Neural progenitor cell (in vitro differentiated cells): ENCODE results near the gene RASL10A. TPM values are rescaled to one million over a fixed set of nuclear protein-coding genes. Genes with fewer than 3 reads are reported as not detected.

Experiments used
- DNase-seq: peaks from one replicate; pipeline ENCODE4 v3.0.0-alpha.2; 2016; ENCODE audit warnings: low spot score
- H2AFZ ChIP-seq: fragments of 200-600 bp; sonication (generic); replicated peaks from 2 replicates; pipeline ENCODE4 v1.6.1; 2016; ENCODE audit warnings: antibody characterized with exemption
- H3F3A ChIP-seq: fragments of 200-600 bp; sonication (generic); 2 replicates; pipeline ENCODE4 v1.6.1; 2016; ENCODE audit warnings: antibody characterized with exemption, low read depth
- H3K27ac ChIP-seq: fragments of 200-600 bp; sonication (generic); 2 replicates; pipeline ENCODE4 v1.5.1; 2016; ENCODE audit warnings: mild to moderate bottlenecking
- H3K27me3 ChIP-seq: fragments of 200-600 bp; sonication (generic); 2 replicates; pipeline ENCODE4 v1.6.1; 2016; ENCODE audit warnings: mild to moderate bottlenecking, moderate library complexity
- H3K36me3 ChIP-seq: fragments of 200-600 bp; sonication (generic); 2 replicates; pipeline ENCODE4 v1.5.1; 2016
- H3K4me1 ChIP-seq: fragments of 200-600 bp; sonication (generic); 2 replicates; pipeline ENCODE4 v1.6.1; 2016; ENCODE audit warnings: mixed run types
- H3K4me2 ChIP-seq: fragments of 200-600 bp; sonication (generic); 2 replicates; pipeline ENCODE4 v1.6.1; 2016
- H3K4me3 ChIP-seq: fragments of 200-600 bp; sonication (generic); 2 replicates; pipeline ENCODE4 v1.5.1; 2016
- H3K79me2 ChIP-seq: fragments of 200-600 bp; sonication (generic); 2 replicates; pipeline ENCODE4 v1.6.1; 2016; ENCODE audit warnings: low read depth
- H3K9ac ChIP-seq: fragments of 200-600 bp; sonication (generic); 2 replicates; pipeline ENCODE4 v1.6.1; 2016
- H3K9me3 ChIP-seq: fragments of 200-600 bp; sonication (generic); 2 replicates; pipeline ENCODE4 v1.5.1; 2016; ENCODE audit warnings: low read depth
- H4K20me1 ChIP-seq: fragments of 200-600 bp; sonication (generic); 2 replicates; pipeline ENCODE4 v1.6.1; 2016; ENCODE audit warnings: low read depth
- H3K27ac Mint-ChIP-seq: 3 replicates; pipeline ENCODE4 v1.8.0; 2021; ENCODE audit warnings: mixed read lengths
- H3K27me3 Mint-ChIP-seq: 2 replicates; pipeline ENCODE4 v1.8.0; 2022; ENCODE audit warnings: low read depth, mild to moderate bottlenecking, inconsistent platforms, moderate library complexity, mixed read lengths; ENCODE audit not compliant: insufficient read depth
- H3K36me3 Mint-ChIP-seq: 3 replicates; pipeline ENCODE4 v1.8.0; 2021; ENCODE audit warnings: mixed read lengths
- H3K4me1 Mint-ChIP-seq: 3 replicates; pipeline ENCODE4 v1.8.0; 2021; ENCODE audit warnings: mixed read lengths
- H3K4me3 Mint-ChIP-seq: 3 replicates; pipeline ENCODE4 v1.8.0; 2021; ENCODE audit warnings: mild to moderate bottlenecking, moderate library complexity, mixed read lengths
- H3K9me3 Mint-ChIP-seq: 3 replicates; pipeline ENCODE4 v1.8.0; 2020; ENCODE audit warnings: mixed read lengths
- EZH2 ChIP-seq: fragments of 200-600 bp; sonication (generic); IDR thresholded peaks from 2 replicates; pipeline ENCODE4 v1.6.1; 2017; ENCODE audit warnings: antibody characterized with exemption, mild to moderate bottlenecking, moderate library complexity
- EZH2phosphoT487 ChIP-seq: fragments of 200-600 bp; sonication (generic); IDR thresholded peaks from 2 replicates; pipeline ENCODE4 v1.6.1; 2017; ENCODE audit warnings: antibody characterized with exemption
- total RNA-seq: library from RNA; depleted of rRNA; stranded (reverse); fragments of >200 nt; gene quantifications from 2 replicates; pipeline ENCODE4 v1.2.3, GENCODE V29; 2015; ENCODE audit warnings: low replicate concordance
- TF ChIP-seq, protein P1 (sequence below): fragments of 200-600 bp; sonication (generic); IDR thresholded peaks from 2 replicates; pipeline ENCODE4 v1.5.1; 2017; ENCODE audit warnings: antibody characterized with exemption, mild to moderate bottlenecking

The RASL10A gene
- total RNA-seq, 1 donor from 2014 or later: 0.26 TPM

DNA sequence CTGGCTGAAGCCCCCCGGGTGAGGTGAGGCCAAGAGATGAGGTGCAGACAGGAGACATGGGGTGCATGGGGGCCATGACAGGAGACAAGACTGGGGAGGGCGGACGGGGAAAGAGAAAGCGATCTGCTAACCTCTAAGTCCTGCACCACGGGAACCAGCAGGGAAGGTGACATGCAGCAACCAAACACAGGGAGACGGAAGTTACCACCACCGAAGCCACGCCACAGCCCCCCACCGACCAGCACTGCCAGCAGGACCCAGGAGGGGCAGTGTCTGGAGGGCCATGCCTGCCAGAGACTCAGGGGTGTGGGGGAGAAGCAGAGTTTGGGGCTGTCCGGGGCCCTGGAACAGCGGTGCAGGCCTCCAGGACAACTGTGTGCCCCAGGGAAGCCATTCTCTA lies 14.1 kb upstream of the RASL10A start:
- Mint-ChIP-seq H3K9me3 (no peaks in the 10 kb centered on the region), H3K36me3 (peaks cover 10% of the 10 kb centered on the region)

DNA sequence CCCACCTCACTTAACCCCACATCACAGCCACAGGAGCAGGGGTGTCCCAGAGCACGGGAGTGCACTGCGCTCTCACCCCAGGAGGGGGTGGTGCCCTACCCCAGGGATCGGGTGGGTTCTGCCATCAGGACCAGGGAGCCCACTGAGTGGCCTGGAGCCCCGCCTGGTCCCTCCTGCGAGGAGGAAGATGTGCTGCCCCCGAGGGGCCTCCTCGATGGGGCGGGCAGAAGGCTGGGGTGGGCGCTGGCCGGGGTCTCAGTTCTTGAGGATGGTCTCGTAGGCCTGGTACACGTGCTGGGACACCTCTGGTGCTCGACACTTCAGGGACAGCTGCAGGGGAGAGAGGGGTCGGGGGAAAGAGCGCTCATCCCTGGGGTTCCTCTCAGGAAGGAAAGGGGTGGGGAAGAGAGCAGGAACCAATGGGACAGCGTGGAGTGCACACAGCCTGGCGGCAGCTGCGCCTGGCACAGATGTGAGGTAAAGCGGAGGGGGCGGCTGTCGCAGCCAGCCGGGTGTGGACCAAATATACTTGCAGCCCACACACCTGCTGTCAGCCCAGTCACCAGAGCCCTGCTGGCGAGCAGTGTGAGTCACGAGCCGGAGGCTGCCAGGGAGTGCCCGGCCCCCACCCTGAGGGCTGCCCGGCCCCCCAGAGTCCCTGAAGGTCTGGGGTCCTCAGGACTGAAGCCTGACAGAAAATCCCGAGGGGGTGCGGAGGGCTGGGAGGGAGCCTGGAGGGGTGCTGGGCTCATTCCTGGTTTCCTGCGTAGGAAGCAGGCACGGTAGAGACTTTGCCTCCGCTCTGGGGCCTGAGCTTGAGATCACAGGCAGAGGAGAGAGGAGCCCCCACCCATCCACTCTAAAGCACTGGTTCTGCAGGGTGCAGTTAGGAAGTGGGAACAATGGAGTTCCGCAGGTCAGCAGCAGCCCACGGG lies 13.3 kb upstream of the RASL10A start:
- Mint-ChIP-seq H3K9me3 (no peaks in the 10 kb centered on the region), H3K27me3 (no peaks in the 10 kb centered on the region)
- DNase-seq: no peak

More for the DNA sequence above, 14.1 kb upstream of the RASL10A start:
- Mint-ChIP-seq H3K27ac (no peak overlapping the region), H3K4me1 (peaks cover 2% of the 10 kb centered on the region), H3K27me3 (no peaks in the 10 kb centered on the region), H3K4me3 (peak overlapping the region; percentile 36)
- H3K4me3 ChIP-seq: no peak overlapping the region
- H3K27ac ChIP-seq: no peak overlapping the region
- H3K9ac ChIP-seq: no peak overlapping the region
- no peaks in the 10 kb centered on the region for H3K27me3 ChIP-seq
- H3K36me3 ChIP-seq: no peaks in the 10 kb centered on the region
- no peak overlapping the region for H3K4me2 ChIP-seq
- no peaks in the 10 kb centered on the region for H3K79me2 ChIP-seq
- H3K4me1 ChIP-seq: no peaks in the 10 kb centered on the region
- TF ChIP-seq EZH2phosphoT487: no peak
- TF ChIP-seq, protein P1, sequence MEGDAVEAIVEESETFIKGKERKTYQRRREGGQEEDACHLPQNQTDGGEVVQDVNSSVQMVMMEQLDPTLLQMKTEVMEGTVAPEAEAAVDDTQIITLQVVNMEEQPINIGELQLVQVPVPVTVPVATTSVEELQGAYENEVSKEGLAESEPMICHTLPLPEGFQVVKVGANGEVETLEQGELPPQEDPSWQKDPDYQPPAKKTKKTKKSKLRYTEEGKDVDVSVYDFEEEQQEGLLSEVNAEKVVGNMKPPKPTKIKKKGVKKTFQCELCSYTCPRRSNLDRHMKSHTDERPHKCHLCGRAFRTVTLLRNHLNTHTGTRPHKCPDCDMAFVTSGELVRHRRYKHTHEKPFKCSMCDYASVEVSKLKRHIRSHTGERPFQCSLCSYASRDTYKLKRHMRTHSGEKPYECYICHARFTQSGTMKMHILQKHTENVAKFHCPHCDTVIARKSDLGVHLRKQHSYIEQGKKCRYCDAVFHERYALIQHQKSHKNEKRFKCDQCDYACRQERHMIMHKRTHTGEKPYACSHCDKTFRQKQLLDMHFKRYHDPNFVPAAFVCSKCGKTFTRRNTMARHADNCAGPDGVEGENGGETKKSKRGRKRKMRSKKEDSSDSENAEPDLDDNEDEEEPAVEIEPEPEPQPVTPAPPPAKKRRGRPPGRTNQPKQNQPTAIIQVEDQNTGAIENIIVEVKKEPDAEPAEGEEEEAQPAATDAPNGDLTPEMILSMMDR: no peak
- no peak for TF ChIP-seq EZH2
- no peaks in the 10 kb centered on the region for H3K9me3 ChIP-seq
- H3F3A ChIP-seq: no peaks in the 10 kb centered on the region
- DNase-seq: no peak
- no peak overlapping the region for H2AFZ ChIP-seq
- no peaks in the 10 kb centered on the region for H4K20me1 ChIP-seq

DNA sequence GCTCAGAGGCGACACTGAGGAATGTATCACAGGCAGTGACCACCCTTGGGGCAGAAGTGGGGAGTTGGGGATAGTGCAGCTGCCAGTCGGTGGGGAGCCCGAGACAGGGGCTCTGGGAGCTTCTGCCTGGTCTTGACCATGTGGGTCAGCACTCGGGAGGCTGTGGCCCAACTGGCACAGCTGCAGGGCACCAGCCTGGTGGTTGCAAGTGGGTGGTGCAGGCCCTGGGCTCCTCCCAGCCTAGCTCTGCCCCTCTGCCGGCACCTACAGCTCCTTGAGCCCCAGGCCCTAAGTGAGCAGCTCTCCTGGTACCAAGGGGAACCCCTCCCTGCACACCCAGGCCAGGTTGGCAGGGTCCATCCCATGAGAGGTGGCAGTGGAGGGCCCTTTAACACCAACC lies 12.6 kb upstream of the RASL10A start:
- peaks cover 3% of the 10 kb centered on the region for H3F3A ChIP-seq
- H3K4me1 Mint-ChIP-seq: peaks cover 2% of the 10 kb centered on the region
- no peaks in the 10 kb centered on the region for H4K20me1 ChIP-seq
- no peak overlapping the region for H3K9ac ChIP-seq
- H3K4me3 Mint-ChIP-seq: no peak overlapping the region
- H3K4me1 ChIP-seq: no peaks in the 10 kb centered on the region
- no peak overlapping the region for H3K4me2 ChIP-seq
- no peaks in the 10 kb centered on the region for H3K36me3 ChIP-seq
- no peak overlapping the region for H3K4me3 ChIP-seq
- no peak overlapping the region for H3K27ac Mint-ChIP-seq
- H3K9me3 ChIP-seq: no peaks in the 10 kb centered on the region
- peaks cover 5% of the 10 kb centered on the region for H3K36me3 Mint-ChIP-seq
- H3K27ac ChIP-seq: no peak overlapping the region
- H2AFZ ChIP-seq: no peak overlapping the region
- DNase-seq: no peak
- H3K27me3 Mint-ChIP-seq: no peaks in the 10 kb centered on the region
- TF ChIP-seq EZH2phosphoT487: no peak
- TF ChIP-seq, protein P1: no peak
- TF ChIP-seq EZH2: no peak
- H3K27me3 ChIP-seq: no peaks in the 10 kb centered on the region
- no peaks in the 10 kb centered on the region for H3K79me2 ChIP-seq
- H3K9me3 Mint-ChIP-seq: no peaks in the 10 kb centered on the region

More for the DNA sequence above, 13.3 kb upstream of the RASL10A start:
- peaks cover 2% of the 10 kb centered on the region for H3K4me1 Mint-ChIP-seq
- Histone ChIP-seq H4K20me1 (no peaks in the 10 kb centered on the region), H3F3A (peaks cover 1% of the 10 kb centered on the region), H3K36me3 (no peaks in the 10 kb centered on the region), H2AFZ (no peak overlapping the region), H3K79me2 (no peaks in the 10 kb centered on the region), H3K4me3 (no peak overlapping the region), H3K4me1 (no peaks in the 10 kb centered on the region), H3K4me2 (no peak overlapping the region), H3K27ac (no peak overlapping the region), H3K9me3 (no peaks in the 10 kb centered on the region), H3K9ac (no peak overlapping the region), H3K27me3 (no peaks in the 10 kb centered on the region)
- H3K27ac Mint-ChIP-seq: no peak overlapping the region
- H3K36me3 Mint-ChIP-seq: peaks cover 8% of the 10 kb centered on the region
- H3K4me3 Mint-ChIP-seq: no peak overlapping the region
- TF ChIP-seq EZH2: no peak
- TF ChIP-seq, protein P1: no peak
- TF ChIP-seq EZH2phosphoT487: no peak
